Muscle layer of duodenum (tissue), 2 donors: Measurements from ENCODE around the gene SPI1.
"Not testable (repeated sequence)": the region's sequence is repeated elsewhere in the genome, so short reads cannot be mapped to it uniquely, and the experiment has no call there.

Experiments used
- H3K27ac ChIP-seq: one replicate; pipeline ENCODE4 v1.7.0; 2013; ENCODE audit warnings: mild to moderate bottlenecking, low read length
- H3K27me3 ChIP-seq: one replicate; pipeline ENCODE4 v1.7.0; 2013; ENCODE audit warnings: low read depth, mild to moderate bottlenecking, control low read depth, low read length
- H3K36me3 ChIP-seq, 2 donors: one replicate each; pipeline ENCODE4 v1.7.0; 2013; ENCODE audit warnings: low read length in 2 of 2, control low read depth in 1 of 2, mild to moderate bottlenecking in 1 of 2; ENCODE audit not compliant: insufficient read depth in 2 of 2, control insufficient read depth in 1 of 2
- H3K4me1 ChIP-seq, 2 donors: one replicate each; pipeline ENCODE4 v1.7.0; 2013; ENCODE audit warnings: low read length in 2 of 2, mild to moderate bottlenecking in 2 of 2, control low read depth in 1 of 2, moderate library complexity in 1 of 2; ENCODE audit not compliant: insufficient read depth in 2 of 2, control insufficient read depth in 1 of 2
- H3K4me3 ChIP-seq, 2 donors: one replicate each; pipeline ENCODE4 v1.7.0; 2013; ENCODE audit warnings: low read length in 2 of 2, low read depth in 1 of 2, mild to moderate bottlenecking in 1 of 2
- H3K9me3 ChIP-seq, 2 donors: one replicate each; pipeline ENCODE4 v1.7.0; 2013; ENCODE audit warnings: low read length in 2 of 2, control low read depth in 1 of 2, mild to moderate bottlenecking in 1 of 2; ENCODE audit not compliant: control insufficient read depth in 1 of 2
- donor health status: healthy.

SPI1 gene

DNA sequence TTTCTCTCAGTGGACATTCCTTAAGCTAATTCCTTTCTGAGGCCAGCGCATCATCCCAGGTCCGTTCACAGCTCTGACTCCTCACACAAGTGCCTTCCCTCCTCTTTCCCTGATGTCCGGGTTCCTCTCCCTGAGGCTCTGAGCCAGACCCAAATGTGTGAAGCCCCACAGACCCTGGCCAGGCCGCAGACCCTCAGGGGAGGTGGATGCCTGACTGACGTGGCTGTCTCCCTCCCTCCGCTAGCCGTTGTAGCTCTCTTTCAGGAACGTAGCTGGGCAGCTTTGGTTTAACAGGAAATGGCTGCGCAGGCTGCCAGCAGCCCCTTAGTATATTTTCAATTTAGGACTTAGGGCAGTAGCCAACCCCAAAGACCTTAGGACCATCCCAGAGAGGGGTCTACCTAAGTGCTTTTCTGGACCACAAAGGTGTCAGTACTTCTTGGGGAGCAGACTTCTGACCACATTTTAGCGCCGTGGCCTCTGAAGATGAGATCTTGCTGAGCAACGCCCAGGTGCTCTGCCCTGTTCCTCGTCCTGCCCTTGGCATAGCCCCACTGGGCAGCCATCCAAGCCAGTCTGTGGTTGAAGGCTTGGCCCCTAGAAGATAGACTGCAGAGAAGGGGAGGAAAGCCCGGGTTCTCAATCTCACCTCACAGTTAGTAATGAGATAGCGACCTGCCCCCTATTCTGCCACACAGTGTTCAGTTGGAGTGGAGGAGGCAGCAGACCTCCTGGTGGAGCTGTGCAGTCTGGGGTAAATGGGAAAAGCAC lies 52.9 kb downstream of the SPI1 start:
- peaks cover 48 to 57% of the 10 kb centered on the region in 2 donors for H3K36me3 ChIP-seq

DNA sequence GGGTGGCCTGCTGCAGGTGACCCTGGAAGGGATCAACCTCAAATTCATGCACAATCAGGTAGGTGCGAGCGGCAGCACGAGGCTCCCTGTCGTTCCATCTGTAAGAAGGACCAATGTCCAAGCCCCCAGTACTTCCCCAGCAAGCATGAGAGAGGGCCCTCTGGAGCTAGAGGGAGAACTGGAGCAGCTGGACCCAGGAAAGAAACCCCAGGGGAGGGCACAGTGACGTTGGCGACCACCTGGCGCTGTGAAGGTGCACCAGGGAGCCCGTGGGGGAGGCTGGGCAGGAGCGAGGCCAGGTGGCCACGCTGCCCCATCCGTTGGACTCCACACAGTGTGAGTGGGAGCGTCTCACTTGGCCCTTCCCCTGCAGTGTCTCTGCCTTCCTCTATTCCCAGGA lies 53.8 kb downstream of the SPI1 start:
- Histone ChIP-seq H3K27ac (no peak overlapping the region), H3K4me1 (peaks cover 0 to 7% of the 10 kb centered on the region in 2 donors), H3K36me3 (peaks cover 46 to 55% of the 10 kb centered on the region in 2 donors), H3K4me3 (no peak overlapping the region), H3K27me3 (no peaks in the 10 kb centered on the region), H3K9me3 (no peaks in the 10 kb centered on the region)

More for the DNA sequence above, 52.9 kb downstream of the SPI1 start:
- no peaks in the 10 kb centered on the region for H3K9me3 ChIP-seq
- peaks cover 0 to 16% of the 10 kb centered on the region in 2 donors for H3K4me1 ChIP-seq
- H3K27ac ChIP-seq: no peak overlapping the region
- no peaks in the 10 kb centered on the region for H3K27me3 ChIP-seq
- H3K4me3 ChIP-seq: no peak overlapping the region

DNA sequence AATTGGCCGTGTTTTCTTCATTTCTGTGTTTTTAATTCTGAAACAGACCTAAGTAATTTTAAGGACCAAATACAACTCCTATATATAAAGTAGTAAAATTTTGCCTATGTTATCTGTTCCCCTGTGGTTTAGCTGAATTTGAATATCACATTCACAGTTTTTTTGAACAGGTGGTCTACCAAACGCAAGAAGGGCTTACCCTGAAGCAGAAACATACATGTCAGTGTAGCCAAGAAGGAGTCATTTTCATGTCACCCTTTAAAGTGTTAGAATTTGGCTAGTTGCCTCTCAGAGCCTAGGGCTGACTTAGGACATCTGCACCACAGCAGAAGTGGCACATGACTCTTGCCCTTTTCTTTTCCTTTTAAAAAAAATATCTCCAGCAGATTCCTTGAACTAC lies 60.2 kb downstream of the SPI1 start:
- Histone ChIP-seq H3K27me3 (no peaks in the 10 kb centered on the region), H3K4me1 (no peaks in the 10 kb centered on the region), H3K9me3 (no peaks in the 10 kb centered on the region), H3K36me3 (peaks cover 27 to 37% of the 10 kb centered on the region in 2 donors), H3K4me3 (no peak overlapping the region), H3K27ac (no peak overlapping the region)

DNA sequence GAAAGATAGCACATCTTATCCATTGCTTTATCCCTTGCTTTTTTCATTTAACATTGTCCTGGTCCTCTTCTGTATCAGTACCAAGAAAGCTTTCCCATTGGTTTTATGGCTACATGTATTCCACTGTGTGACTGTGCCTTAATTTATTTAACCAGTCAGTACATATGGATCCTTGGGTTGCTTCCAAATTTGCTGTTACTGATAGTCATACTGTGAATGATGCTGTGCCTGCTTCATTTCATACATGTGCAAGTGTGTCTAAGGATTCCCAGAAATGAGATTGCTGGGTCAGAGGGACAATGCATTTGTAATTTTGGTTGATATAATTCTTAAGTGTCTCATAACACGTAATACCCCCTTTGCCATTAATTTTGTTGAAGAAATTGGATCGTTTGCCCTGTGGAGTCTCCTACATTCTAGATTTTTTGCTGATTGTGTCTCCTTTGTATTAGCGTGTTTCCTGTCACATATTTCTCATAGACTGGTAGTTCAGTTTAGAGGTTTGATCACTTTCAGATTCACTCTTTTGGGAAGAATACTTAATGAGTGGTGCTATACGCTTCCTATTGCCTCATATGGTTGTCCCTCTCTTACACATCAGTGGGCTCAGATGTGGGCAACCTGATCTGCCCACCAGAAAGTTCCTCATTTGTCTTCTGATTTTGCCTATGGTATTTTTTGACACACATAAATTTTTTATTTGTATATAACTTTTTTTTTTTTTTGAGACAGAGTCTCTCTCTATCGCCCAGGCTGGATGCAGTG lies 61.1 kb downstream of the SPI1 start:
- no peak overlapping the region for H3K27ac ChIP-seq
- H3K4me1 ChIP-seq: no peaks in the 10 kb centered on the region
- no peak overlapping the region for H3K4me3 ChIP-seq
- H3K27me3 ChIP-seq: no peaks in the 10 kb centered on the region
- peaks cover 27 to 39% of the 10 kb centered on the region in 2 donors for H3K36me3 ChIP-seq
- no peaks in the 10 kb centered on the region for H3K9me3 ChIP-seq

DNA sequence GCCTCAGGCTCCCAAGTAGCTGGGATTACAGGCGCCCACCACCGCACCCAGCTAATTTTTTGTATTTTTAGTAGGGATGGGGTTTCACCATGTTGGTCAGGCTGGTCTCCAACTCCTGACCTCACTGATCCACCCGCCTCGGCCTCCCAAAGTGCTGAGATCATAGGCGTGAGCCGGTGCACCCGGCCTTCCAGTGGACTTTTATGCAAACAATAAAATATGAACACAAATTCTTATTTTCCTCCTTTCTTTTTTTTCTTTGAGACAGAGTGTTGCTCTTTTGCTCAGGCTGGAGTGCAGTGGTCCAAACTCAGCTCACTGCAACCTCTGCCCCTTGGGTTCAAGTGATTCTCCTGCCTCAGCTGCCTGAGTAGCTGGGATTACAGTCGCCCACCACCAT lies 61.8 kb downstream of the SPI1 start:
- peaks cover 26 to 39% of the 10 kb centered on the region in 2 donors for H3K36me3 ChIP-seq
- H3K27ac ChIP-seq: not testable (repeated sequence)

DNA sequence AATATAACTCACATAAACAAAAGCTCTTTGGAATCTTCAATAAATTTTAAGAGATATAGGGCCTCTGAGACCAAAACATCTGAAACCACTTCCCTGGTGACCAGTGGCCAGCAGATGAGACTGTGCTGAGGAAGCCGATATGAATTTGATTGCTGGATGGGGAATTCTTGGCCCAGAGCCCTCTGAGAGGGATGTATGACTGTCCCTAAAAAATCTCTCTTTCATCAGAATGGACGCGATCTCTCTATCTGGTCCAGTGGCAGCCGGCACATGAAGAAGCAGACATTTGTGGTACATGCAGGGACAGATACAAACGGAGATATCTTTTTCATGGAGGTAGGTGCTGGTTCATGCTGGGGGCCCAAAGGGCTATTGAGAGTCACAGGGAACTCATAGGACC lies 63.4 kb downstream of the SPI1 start:
- Histone ChIP-seq H3K4me1 (no peaks in the 10 kb centered on the region), H3K4me3 (no peak overlapping the region), H3K27ac (no peak overlapping the region), H3K36me3 (peaks cover 33 to 53% of the 10 kb centered on the region in 2 donors), H3K27me3 (no peaks in the 10 kb centered on the region), H3K9me3 (no peaks in the 10 kb centered on the region)

More for the DNA sequence above, 61.8 kb downstream of the SPI1 start:
- H3K9me3 ChIP-seq, H3K4me1 ChIP-seq, H3K27me3 ChIP-seq, H3K4me3 ChIP-seq: not testable (repeated sequence)

DNA sequence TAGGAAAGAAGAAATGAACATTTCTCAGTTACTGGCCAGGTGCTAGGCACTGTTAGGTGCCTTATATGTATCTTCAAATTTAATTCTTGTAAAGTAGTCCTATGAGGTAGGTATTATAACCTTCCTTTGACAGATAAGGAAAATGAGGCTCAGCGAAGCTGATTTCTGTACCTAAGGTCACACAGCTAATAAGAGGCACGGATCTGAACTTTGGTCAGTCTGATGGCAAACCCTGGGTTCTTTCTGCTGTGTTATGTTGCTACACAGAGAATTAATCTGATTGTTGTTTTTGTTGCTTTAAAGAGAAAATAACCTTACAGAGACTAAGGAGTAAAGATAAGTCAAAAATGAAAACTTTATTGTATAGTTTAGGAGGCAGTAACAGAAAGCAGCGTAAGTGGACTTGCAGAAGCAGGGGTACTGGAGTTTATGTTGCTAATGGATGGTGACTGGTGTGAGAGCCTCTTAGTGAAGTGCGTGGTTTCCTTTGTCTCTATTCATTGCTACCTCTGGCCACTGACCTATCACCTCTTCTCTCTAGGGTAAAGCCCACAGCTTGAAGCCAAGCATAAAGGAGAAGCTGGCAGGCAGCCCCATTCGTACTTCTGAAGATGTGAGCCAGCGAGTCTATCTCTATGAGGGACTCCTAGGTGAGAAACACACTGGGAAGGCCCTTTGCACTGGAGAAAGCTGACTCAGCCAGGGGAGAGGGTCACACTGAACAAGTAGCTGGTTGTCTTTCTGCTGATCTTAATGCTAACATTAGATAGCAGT lies 70.1 kb downstream of the SPI1 start:
- H3K4me1 ChIP-seq: no peaks in the 10 kb centered on the region
- peaks cover 56 to 89% of the 10 kb centered on the region in 2 donors for H3K36me3 ChIP-seq
- no peaks in the 10 kb centered on the region for H3K27me3 ChIP-seq
- peaks cover 0 to under 1% of the 10 kb centered on the region in 2 donors for H3K9me3 ChIP-seq
- no peak overlapping the region for H3K27ac ChIP-seq
- no peak overlapping the region for H3K4me3 ChIP-seq

DNA sequence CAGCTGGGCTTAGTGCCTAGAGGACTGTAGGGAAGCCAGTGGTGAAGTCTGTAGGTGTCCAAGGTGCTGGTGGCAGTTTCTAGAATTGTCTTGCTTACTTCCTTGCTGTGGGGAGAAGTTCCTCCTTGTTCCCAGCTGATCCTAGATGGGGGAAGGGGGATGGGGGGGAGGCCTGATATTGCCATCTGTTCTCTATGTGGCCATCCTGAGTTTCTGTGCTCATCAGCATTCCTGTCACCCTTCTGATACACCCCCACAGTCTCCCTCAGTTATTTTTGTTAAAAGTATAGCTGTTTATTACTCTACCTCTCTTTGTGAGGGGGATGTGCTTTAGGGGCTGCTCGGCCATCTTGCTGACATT lies 71.9 kb downstream of the SPI1 start:
- Histone ChIP-seq H3K27me3 (no peaks in the 10 kb centered on the region), H3K27ac (no peak overlapping the region), H3K4me3 (no peak overlapping the region), H3K36me3 (peaks cover 60 to 95% of the 10 kb centered on the region in 2 donors), H3K4me1 (no peaks in the 10 kb centered on the region), H3K9me3 (peaks cover 0 to 9% of the 10 kb centered on the region in 2 donors)

DNA sequence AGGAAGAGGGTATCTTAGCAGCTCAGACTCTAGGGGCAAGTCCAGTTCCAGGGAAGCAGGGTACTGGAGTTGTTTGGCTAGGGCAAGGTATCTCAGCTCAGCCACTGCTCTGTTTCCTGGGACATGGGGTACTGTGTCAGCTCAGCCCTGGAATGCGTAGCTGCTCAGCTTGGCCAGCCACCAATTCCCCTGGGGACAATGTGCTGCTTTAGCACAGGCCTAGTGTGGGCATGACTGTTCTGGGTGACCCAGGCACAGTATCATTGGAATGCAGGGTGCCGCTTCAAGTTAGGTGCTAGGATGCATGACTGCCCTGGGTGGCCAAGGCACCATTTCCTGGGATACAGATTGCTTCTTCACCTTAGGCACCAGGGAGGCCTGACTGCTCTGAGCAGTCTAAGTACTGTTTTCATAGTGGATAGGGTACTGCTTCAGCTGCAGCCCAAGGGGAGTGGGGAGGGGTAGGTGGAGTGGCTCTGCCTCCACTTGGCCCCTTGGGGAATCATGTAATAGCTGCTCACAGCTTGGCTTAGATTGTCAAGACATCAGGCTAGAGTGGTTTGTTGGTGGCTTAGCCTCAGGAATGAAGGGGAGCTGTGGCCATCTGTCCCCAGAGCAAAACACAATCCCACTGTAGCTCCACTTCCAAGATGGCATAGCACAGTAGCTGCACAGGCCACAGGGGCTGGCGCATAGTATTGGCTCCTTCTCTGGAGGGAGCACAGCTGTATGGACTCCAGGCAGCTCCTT lies 72.4 kb downstream of the SPI1 start:
- no peak overlapping the region for H3K4me3 ChIP-seq
- no peak overlapping the region for H3K27ac ChIP-seq
- H3K27me3 ChIP-seq: no peaks in the 10 kb centered on the region
- no peaks in the 10 kb centered on the region for H3K4me1 ChIP-seq
- peaks cover 0 to 9% of the 10 kb centered on the region in 2 donors for H3K9me3 ChIP-seq
- peaks cover 54 to 95% of the 10 kb centered on the region in 2 donors for H3K36me3 ChIP-seq
